Posterior vena cava (tissue), 2 donors: ENCODE data around the gene PAPPA2. TPM values are rescaled to one million over a fixed set of nuclear protein-coding genes. Genes with fewer than 3 reads are reported as not detected.

Experiments used
- DNase-seq: peaks from one replicate; pipeline ENCODE4 v3.0.0-alpha.2; 2020; ENCODE audit warnings: low spot score
- intact Hi-C, 2 donors: fragments of 100-400 bp; cut with DNase I; formaldehyde crosslinking; loops; one replicate each; pipeline versions ENCODE4 v1.14.1 to v1.14.2; 2022 to 2023
- total RNA-seq, 2 donors: library from RNA; stranded (reverse); fragmentation: NEBNext Ultra II Directional; extraction: Animal tissue kit (Norgen Biotek cat#: 25700); gene quantifications; one replicate each; pipeline ENCODE4 v1.2.1, GENCODE V29; 2021
- donor health status: DM: yes; HTN: yes; CAD: no.
- donor health status: DM: yes; HTN: yes; CAD: no.

The PAPPA2 gene
- total RNA-seq, 2 donors from 2014 or later = 0.38 to 0.97 TPM

- intact Hi-C loops = no loop called here
Observed at GRCh38 chr1:176494436-176494835, 31.5 kb downstream of the PAPPA2 start.

GRCh38 chr1:176499671-176500070 is 36.7 kb downstream of the PAPPA2 start:
- no peak for DNase-seq
- intact Hi-C loops = no loop called here

More at GRCh38 chr1:176494436-176494835, 31.5 kb downstream of the PAPPA2 start:
- DNase-seq = no peak

GRCh38 chr1:176501599-176501998 is 38.6 kb downstream of the PAPPA2 start:
- intact Hi-C loops = no loop called here
- no peak for DNase-seq

GRCh38 chr1:176504848-176505553 is 42.0 kb downstream of the PAPPA2 start:
- intact Hi-C loops = no loop called here
- DNase-seq = no peak

GRCh38 chr1:176512966-176513365 is 50.0 kb downstream of the PAPPA2 start:
- DNase-seq = no peak
- intact Hi-C loops = no loop called here

GRCh38 chr1:176515310-176515709 is 52.3 kb downstream of the PAPPA2 start:
- intact Hi-C loops = no loop called here

GRCh38 chr1:176517484-176517883 is 54.5 kb downstream of the PAPPA2 start:
- DNase-seq = no peak
- intact Hi-C loops = no loop called here

More at GRCh38 chr1:176515310-176515709, 52.3 kb downstream of the PAPPA2 start:
- DNase-seq = no peak

- no peak for DNase-seq
- intact Hi-C loops = no loop called here
Observed at GRCh38 chr1:176521211-176521610, 58.2 kb downstream of the PAPPA2 start.

GRCh38 chr1:176522310-176522845 is 59.4 kb downstream of the PAPPA2 start:
- no peak for DNase-seq
- intact Hi-C loops = no loop called here

GRCh38 chr1:176529395-176530090 is 66.6 kb downstream of the PAPPA2 start:
- intact Hi-C loops = no loop called here
- DNase-seq = no peak

- DNase-seq = no peak
- intact Hi-C loops = no loop called here
Observed at GRCh38 chr1:176531036-176531435, 68.1 kb downstream of the PAPPA2 start.

GRCh38 chr1:176531921-176532897 is 69.2 kb downstream of the PAPPA2 start:
- intact Hi-C loops = no loop called here
- DNase-seq = no peak

GRCh38 chr1:176533020-176533419 is 70.0 kb downstream of the PAPPA2 start:
- no peak for DNase-seq
- intact Hi-C loops = no loop called here

GRCh38 chr1:176536588-176536987 is 73.6 kb downstream of the PAPPA2 start:
- intact Hi-C loops = no loop called here
- no peak for DNase-seq

- intact Hi-C loops = no loop called here
- no peak for DNase-seq
Observed at GRCh38 chr1:176539018-176539417, 76.0 kb downstream of the PAPPA2 start.

- DNase-seq = no peak
- intact Hi-C loops = no loop called here
Observed at GRCh38 chr1:176540428-176540827, 77.5 kb downstream of the PAPPA2 start.

GRCh38 chr1:176541663-176542062 is 78.7 kb downstream of the PAPPA2 start:
- intact Hi-C loops = no loop called here
- DNase-seq = no peak

GRCh38 chr1:176542352-176542751 is 79.4 kb downstream of the PAPPA2 start:
- DNase-seq = no peak
- intact Hi-C loops = no loop called here

GRCh38 chr1:176543360-176544129 is 80.6 kb downstream of the PAPPA2 start:
- intact Hi-C loops = no loop called here

More at GRCh38 chr1:176543360-176544129, 80.6 kb downstream of the PAPPA2 start:
- DNase-seq = no peak
